Mucosa of gallbladder (tissue), 1 donor: Measurements from ENCODE around the gene OR1A1. TPM values are rescaled to one million over a fixed set of nuclear protein-coding genes. Genes with fewer than 3 reads are reported as not detected.
"Not testable (repeated sequence)": the region's sequence is repeated elsewhere in the genome, so short reads cannot be mapped to it uniquely, and the experiment has no call there.

Experiments
- DNase-seq: peaks from one replicate; pipeline ENCODE4 v3.0.0-alpha.2; 2020; ENCODE audit warnings: low spot score
- total RNA-seq: library from RNA; stranded (reverse); gene quantifications from one replicate; pipeline ENCODE4 v1.2.1, GENCODE V29; 2021
- donor health status: DM: no; HTN: no; CAD: no.

Gene OR1A1, protein sequence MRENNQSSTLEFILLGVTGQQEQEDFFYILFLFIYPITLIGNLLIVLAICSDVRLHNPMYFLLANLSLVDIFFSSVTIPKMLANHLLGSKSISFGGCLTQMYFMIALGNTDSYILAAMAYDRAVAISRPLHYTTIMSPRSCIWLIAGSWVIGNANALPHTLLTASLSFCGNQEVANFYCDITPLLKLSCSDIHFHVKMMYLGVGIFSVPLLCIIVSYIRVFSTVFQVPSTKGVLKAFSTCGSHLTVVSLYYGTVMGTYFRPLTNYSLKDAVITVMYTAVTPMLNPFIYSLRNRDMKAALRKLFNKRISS
- total RNA-seq = not detected

- DNase-seq = no peak
These were observed at the start of gene OR1A1 for GRCh38 chr17:3207367-3207766. TSS of gene OR1A1 (plus strand) at chr17:3207667. CDS start at chr17:3215621, 7,954 bp downstream.

- no peak for DNase-seq
These were observed 39.9 kb upstream of the OR1A1 start for GRCh38 chr17:3167574-3167973.

- DNase-seq = no peak
These were observed 17.5 kb upstream of the OR1A1 start for GRCh38 chr17:3189961-3190360.

DNA sequence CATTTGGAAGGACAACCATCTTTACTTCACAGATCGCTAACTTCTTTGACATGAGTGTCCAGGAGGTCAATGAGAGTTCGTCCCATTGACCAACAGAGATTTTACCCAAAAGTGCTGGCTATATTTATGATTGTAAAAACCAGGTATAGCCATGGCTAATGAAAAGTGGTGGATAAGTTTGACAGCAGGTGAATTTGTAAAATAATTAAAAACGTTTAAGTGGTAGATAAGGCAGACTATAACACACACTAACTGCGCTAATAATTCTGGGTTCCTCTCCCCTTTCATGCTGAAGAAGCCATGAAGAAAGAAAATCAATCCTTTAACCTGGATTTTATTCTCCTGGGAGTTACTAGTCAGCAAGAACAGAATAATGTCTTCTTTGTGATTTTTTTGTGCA lies 10.2 kb upstream of the OR1A1 start, which contains the start of gene OR1A2:
TSS of gene OR1A2 (plus strand) at position 301 of the 400 bp plus-strand sequence. CDS start at position 301, 0 bp downstream.
- DNase-seq = no peak

GRCh38 chr17:3208484-3208883 lies 1.0 kb downstream of the OR1A1 start:
- DNase-seq = no peak

DNA sequence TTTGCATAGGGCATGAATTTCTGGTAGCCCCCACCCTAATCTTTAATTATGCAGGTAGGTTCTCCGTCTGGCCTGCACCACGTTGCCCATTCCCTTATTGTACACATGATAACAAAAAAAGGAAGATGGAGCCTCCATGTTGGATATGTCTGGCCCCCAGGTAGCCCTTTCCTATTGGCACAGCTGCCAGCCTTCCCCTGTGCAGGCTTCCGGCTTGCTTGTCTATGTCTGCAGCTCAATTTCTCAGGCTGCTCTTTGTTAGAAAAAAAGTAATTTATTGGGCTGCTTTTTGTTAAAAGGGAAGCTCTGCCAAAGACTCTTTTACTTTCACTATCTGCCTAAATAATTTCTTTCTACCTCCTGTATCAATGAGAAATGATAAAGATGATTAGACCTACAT lies 5.5 kb downstream of the OR1A1 start:
- DNase-seq = no peak

- DNase-seq = no peak
These were observed 6.1 kb downstream of the OR1A1 start for GRCh38 chr17:3213587-3213986.

DNA sequence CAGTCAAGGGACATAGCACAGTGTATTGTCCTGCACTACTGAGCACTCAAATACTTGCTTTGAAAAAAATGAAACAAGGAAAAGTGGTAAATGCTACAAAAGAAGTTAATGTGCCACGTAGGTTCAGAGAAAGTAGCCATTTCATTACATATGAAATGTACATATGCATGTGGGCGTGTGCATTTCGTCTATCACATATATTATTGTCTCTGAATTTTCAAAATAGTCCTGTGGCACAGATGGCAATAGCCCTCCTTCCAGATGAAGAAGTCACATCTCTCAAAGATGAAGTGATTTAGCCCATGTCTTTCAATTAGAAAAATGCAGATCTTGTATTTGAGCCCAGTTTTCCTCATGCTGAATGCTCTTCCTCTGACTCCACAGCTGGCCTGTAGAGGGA lies 12.5 kb downstream of the OR1A1 start:
- not testable (repeated sequence) for DNase-seq

GRCh38 chr17:3221850-3222249 lies 14.4 kb downstream of the OR1A1 start:
- no peak for DNase-seq

GRCh38 chr17:3222505-3222904 lies 15.0 kb downstream of the OR1A1 start:
- DNase-seq = no peak

- not testable (repeated sequence) for DNase-seq
These were observed 17.4 kb downstream of the OR1A1 start for GRCh38 chr17:3224721-3225352.

DNA sequence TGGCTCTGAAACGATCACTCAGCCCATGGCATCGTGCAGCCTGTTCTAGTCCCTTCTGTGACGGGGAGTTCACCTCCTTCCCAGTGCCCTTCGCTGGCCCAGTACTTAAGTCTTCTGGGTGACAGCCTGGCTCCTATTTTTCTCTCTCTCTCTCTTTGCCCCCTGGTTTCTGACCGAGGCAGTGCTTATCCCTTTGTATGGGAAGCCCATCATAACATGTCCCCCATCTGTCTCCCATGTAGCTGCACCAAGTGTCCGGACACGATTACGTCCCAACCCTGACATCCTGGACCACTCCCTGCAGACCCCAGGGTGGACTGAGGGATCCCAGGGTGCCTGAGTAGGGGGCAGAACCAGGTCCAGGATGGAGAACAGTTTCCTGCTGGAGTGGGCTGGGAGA lies 24.8 kb downstream of the OR1A1 start:
- DNase-seq = not testable (repeated sequence)

DNA sequence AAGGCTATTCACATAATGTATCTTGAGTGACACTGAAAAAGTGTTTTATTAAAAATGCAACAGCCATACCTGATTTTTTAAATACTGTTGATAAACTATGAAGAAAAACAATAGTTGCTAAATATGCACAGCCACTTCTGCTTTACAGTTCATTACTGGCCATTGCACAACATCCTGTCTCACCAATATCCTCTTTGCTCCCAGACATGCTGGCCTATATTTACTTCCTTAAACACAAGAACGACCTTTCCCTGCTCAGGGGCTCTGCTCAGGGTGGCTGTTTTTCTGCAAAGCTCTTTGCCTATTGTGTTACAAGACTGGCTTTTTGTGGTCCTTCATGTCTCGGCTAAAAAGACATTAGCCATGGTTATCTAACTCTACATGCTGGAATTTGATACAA lies 31.2 kb downstream of the OR1A1 start:
- not testable (repeated sequence) for DNase-seq

- DNase-seq = not testable (repeated sequence)
These were observed 33.6 kb downstream of the OR1A1 start for GRCh38 chr17:3241044-3241443.

DNA sequence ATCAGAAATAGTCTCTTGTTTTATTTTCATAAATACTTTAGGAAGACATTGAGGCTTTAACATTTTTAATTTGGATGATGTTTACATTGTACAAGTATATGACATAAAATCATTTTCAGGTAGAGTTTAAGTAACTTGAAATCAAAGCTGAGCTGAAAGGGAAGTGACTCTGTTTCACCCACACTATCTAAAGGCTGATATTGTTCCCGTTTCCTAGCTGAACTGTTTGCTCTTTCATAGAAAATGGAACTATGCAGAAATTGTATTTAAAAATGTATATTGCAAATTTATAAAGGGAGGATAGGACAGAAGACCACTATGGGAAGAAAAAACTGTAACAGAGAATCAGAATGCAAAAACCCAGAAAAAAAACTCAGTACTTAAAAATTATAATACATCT lies 37.4 kb downstream of the OR1A1 start:
- not testable (repeated sequence) for DNase-seq

GRCh38 chr17:3249013-3249412 lies 41.5 kb downstream of the OR1A1 start:
- DNase-seq = not testable (repeated sequence)

GRCh38 chr17:3256575-3256974 lies 49.1 kb downstream of the OR1A1 start:
- no peak for DNase-seq

DNA sequence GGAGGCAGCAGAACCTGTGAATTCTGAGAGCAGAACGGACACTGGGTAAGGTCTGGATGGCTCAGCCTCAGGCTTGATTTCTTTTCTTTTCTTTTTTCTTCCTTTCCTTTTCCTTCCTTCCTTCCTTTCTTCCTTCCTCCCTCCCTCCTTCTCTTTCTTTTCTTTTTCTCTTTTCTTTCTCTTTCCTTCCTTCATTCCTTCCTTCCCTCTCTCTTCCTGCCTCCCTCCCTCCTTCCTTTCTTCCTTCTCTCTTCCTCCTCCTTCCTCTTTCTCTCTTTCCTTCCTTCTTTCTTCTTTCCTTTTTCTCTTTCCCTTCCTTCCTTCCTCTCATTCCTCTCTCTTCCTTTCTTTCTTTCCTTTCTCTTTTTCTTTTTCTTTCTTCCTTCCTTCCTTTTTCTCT lies 52.7 kb downstream of the OR1A1 start:
- DNase-seq = no peak

GRCh38 chr17:3260600-3260999 lies 53.1 kb downstream of the OR1A1 start:
- DNase-seq = no peak
